ENCODE data around the gene INPP5J.

The INPP5J gene

DNA sequence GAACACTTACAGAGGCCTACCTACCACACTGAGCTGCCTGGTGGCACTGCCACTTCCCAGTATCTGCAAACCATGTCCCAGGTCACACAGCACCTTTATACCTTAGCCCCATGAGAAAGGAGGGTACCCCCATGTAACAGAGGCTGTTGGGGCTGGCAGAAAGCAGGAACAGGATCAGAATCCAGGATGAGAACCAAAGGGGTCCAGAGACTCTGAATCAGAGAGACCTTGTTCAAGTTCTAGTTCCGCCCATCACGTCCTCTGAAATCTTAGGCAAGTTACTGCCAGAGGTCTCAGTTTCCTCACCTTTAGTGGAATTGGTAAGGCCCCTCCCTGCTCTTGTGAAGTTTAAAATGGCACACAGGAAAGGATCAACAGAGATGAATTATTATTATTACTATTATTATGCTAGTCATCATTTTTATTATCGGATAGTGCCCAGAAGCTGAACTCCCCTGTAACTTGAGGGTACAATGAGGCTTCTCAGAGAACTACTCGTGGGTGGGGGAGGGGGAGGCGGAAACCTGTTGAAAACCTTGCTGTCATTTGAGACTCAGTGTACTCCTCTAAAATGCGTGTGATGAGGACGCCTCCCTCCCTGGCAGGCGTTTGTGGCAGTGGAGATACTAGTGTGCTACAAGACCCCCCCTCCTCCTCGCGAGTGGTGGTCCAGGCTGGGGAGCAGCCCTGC lies 24.7 kb upstream of the INPP5J start:
- Histone ChIP-seq H3K36me3 (ENCODE audit: control insufficient read depth, low read depth, low read length) (no peaks in the 10 kb centered on the region), H3K27ac (ENCODE audit: low read length) (no peak overlapping the region)

DNA sequence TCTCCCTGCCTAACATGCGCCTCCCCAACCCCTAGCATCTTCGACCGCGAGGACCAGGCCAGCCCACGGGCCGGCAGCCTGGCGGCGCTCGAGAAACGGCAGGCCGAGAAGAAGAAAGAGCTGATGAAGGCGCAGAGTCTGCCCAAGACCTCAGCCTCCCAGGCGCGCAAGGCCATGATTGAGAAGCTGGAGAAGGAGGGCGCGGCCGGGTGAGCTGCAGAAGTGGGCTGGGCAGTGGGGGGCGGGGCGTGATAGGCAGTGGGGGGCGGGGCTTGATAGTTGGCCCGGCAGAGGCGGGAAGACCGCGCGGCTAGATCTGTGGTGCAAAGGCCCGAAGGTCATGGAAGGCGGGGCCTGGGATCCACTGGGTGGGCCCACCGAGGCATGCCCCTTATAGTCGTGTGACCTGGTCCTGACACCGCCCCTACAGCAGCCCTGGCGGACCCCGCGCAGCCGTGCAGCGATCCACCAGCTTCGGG lies 24.1 kb upstream of the INPP5J start:
- peaks cover 6% of the 10 kb centered on the region for H3K4me1 ChIP-seq (ENCODE audit: control insufficient read depth, low read depth, low read length)
- no peak overlapping the region for H3K27ac ChIP-seq (ENCODE audit: low read length)
- no peak overlapping the region for H3K9ac ChIP-seq (ENCODE audit: low read length)
- H3K4me3 ChIP-seq (ENCODE audit: low read length), result peak overlapping the region; percentile 50
- no peaks in the 10 kb centered on the region for H3K36me3 ChIP-seq (ENCODE audit: control insufficient read depth, low read depth, low read length)
- no peaks in the 10 kb centered on the region for H3K9me3 ChIP-seq (ENCODE audit: control insufficient read depth, low read depth, low read length)
- peaks cover 2% of the 10 kb centered on the region for H3K27me3 ChIP-seq (ENCODE audit: control insufficient read depth, insufficient read depth, low read length)

More for the DNA sequence above, 24.7 kb upstream of the INPP5J start:
- H3K9me3 ChIP-seq (ENCODE audit: control insufficient read depth, low read depth, low read length), result no peaks in the 10 kb centered on the region
- no peak overlapping the region for H3K9ac ChIP-seq (ENCODE audit: low read length)
- H3K4me1 ChIP-seq (ENCODE audit: control insufficient read depth, low read depth, low read length), result peaks cover 6% of the 10 kb centered on the region
- H3K27me3 ChIP-seq (ENCODE audit: control insufficient read depth, insufficient read depth, low read length), result no peaks in the 10 kb centered on the region
- H3K4me3 ChIP-seq (ENCODE audit: low read length), result peak overlapping the region; percentile 50

DNA sequence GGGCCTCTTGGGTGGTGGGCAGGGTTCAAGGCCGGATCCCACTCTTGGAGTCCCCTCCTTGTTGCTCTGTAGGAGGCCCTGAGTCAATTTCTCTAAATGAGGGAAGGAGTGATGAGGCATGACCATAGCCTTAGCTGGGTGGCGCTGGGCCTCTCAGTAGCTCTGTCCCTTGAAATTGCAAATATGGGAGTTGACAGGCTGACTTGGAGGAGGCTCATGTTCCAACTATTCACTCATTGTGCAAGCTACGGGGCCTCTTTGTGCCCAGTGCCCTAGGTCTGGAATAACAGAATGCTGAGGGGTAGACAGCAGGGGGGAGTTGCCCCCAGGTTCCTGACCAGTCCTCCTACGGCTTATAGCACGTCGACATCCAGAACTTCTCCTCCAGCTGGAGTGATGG lies 23.4 kb upstream of the INPP5J start:
- H3K27ac ChIP-seq (ENCODE audit: low read length), result no peak overlapping the region
- peaks cover 6% of the 10 kb centered on the region for H3K4me1 ChIP-seq (ENCODE audit: control insufficient read depth, low read depth, low read length)
- no peak overlapping the region for H3K4me3 ChIP-seq (ENCODE audit: low read length)
- no peaks in the 10 kb centered on the region for H3K36me3 ChIP-seq (ENCODE audit: control insufficient read depth, low read depth, low read length)
- no peaks in the 10 kb centered on the region for H3K9me3 ChIP-seq (ENCODE audit: control insufficient read depth, low read depth, low read length)
- no peak overlapping the region for H3K9ac ChIP-seq (ENCODE audit: low read length)
- peaks cover 9% of the 10 kb centered on the region for H3K27me3 ChIP-seq (ENCODE audit: control insufficient read depth, insufficient read depth, low read length)

DNA sequence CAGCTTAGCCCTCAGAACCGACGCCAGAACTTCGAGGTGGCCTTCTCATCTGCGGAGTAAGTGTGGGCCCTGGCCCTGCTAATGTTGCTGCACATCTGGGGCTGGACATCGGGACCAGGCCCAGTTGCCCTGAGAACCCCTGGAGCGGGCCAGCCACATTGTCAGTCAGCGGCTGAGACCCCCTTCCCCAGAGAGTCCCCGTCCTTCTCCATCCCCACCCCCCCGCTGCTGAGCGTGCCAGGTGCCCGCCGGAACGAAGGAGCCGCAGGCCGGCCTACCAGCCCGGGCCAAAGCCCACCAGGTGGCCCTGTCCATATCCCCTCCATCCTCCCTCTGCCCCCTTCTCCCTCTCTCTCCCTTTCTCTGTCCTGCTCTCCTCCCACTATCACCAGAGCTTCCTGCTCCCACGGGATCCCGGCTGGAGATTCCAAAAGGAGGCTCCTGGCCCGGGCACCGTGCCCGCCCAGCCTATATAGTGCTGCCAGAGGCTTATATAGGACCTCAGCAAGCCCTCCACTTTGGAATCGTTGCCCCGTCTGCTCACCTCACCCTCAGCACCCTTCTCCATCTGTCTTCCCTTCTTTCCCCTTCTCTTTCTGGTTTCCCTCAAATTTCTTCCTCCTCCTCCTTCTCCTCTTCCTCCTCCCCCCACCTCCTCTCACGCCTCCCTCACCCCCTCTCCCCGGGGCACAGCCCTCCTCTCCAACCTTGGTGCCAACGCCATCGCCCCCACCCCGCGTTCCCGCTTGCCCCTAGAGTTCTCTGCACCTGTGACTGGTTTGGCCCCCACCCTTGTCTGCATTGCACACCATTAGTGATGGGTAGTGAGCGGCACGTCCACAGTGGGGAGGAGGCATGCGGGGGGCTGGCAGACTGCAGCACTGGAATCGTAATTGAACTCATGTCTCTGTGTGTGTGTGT lies 22.7 kb upstream of the INPP5J start:
- peaks cover 7% of the 10 kb centered on the region for H3K4me1 ChIP-seq (ENCODE audit: control insufficient read depth, low read depth, low read length)
- H3K9me3 ChIP-seq (ENCODE audit: control insufficient read depth, low read depth, low read length), result no peaks in the 10 kb centered on the region
- H3K9ac ChIP-seq (ENCODE audit: low read length), result no peak overlapping the region
- no peak overlapping the region for H3K4me3 ChIP-seq (ENCODE audit: low read length)
- peaks cover 11% of the 10 kb centered on the region for H3K27me3 ChIP-seq (ENCODE audit: control insufficient read depth, insufficient read depth, low read length)
- no peaks in the 10 kb centered on the region for H3K36me3 ChIP-seq (ENCODE audit: control insufficient read depth, low read depth, low read length)
- no peak overlapping the region for H3K27ac ChIP-seq (ENCODE audit: low read length)

DNA sequence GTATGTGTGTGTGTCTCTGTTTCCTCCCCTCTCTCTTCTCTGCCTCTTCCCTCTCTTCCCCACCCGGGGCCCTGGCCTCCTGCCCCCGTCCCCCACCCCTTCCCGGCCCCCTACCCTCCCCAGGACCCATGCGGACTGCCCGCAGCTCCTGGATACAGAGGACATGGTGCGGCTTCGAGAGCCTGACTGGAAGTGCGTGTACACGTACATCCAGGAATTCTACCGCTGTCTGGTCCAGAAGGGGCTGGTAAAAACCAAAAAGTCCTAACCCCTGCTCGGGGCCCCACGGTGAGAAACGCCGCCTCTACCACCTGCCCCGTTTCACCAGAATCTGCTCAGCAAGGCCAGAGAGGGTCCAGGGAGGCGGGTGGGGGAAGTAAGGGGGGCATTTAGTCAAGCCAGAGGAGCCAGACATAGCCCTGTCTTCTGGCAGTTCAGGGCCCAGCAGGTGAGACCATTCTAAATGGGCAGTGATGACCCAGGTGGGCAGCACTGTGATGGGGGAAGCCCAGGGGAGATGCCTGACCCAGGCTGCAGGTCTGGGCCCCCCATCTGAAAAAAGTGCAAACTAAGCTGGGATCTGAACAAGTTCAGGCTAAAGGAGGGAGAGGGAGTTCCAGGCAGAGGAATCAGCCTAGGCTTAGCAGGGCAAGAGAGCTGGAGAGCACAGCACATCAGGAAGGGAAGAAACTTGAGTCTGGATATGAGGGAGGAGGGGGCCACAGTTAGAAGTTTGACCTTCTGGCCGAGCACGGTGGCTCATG lies 21.8 kb upstream of the INPP5J start:
- no peaks in the 10 kb centered on the region for H3K36me3 ChIP-seq (ENCODE audit: control insufficient read depth, low read depth, low read length)
- no peak overlapping the region for H3K4me3 ChIP-seq (ENCODE audit: low read length)
- no peak overlapping the region for H3K9ac ChIP-seq (ENCODE audit: low read length)
- no peaks in the 10 kb centered on the region for H3K9me3 ChIP-seq (ENCODE audit: control insufficient read depth, low read depth, low read length)
- no peak overlapping the region for H3K27ac ChIP-seq (ENCODE audit: low read length)
- peaks cover 12% of the 10 kb centered on the region for H3K4me1 ChIP-seq (ENCODE audit: control insufficient read depth, low read depth, low read length)
- H3K27me3 ChIP-seq (ENCODE audit: control insufficient read depth, insufficient read depth, low read length), result peaks cover 20% of the 10 kb centered on the region

DNA sequence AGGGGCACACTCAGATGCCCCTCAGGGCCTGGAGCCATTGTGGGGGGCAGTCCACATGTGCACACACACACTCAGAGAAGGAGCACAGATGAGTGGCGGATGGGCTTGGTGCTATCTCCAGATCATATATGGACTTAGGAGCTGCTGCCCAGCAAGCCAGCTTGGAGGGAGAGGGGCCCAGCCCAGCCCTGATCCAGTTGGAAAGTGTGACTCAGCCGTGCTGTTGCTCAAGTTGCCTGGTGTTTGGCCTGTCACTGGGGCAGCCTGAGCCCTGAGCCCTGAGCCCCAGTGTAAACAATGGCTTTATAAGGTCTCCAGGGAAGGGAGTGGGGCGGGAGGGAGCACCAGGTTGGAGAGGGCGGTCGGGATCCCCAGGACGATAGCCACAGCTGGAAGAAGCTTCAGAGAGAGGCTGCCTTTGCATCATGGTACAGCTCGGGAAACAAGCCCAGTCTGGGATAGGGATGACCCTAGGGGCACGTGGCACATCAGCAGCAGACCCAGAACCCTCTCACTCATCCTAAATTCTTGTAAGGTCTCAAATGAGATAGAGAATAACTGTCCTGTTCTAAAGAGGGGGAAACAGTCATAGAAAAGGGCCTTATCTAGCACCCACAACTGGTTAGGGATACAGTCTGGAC lies 20.2 kb upstream of the INPP5J start:
- Histone ChIP-seq H3K9ac (ENCODE audit: low read length) (no peak overlapping the region), H3K4me3 (ENCODE audit: low read length) (no peak overlapping the region), H3K36me3 (ENCODE audit: control insufficient read depth, low read depth, low read length) (no peaks in the 10 kb centered on the region), H3K27me3 (ENCODE audit: control insufficient read depth, insufficient read depth, low read length) (peaks cover 34% of the 10 kb centered on the region), H3K9me3 (ENCODE audit: control insufficient read depth, low read depth, low read length) (no peaks in the 10 kb centered on the region), H3K27ac (ENCODE audit: low read length) (no peak overlapping the region), H3K4me1 (ENCODE audit: control insufficient read depth, low read depth, low read length) (peaks cover 17% of the 10 kb centered on the region)

DNA sequence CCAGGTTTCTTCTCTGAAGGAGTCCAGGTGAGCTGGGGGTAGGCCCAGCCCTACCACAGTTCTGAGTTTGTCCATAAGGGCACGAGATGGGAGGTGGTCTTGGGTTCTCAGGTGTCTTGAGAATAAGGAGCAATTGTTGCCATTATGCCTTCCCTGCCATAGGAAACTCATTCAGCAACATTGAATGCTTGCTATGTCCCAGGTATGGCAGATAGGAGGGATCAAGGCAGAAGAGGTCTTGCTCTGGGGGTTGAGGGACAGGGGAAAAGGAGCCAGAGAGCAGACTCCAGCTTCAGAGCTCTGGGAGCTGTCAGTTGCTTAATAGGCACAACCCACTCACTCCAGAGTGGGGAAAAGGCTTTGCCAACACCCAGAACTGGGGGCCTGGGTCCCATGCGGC lies 19.7 kb upstream of the INPP5J start:
- H3K27me3 ChIP-seq (ENCODE audit: control insufficient read depth, insufficient read depth, low read length), result peaks cover 34% of the 10 kb centered on the region
- H3K4me1 ChIP-seq (ENCODE audit: control insufficient read depth, low read depth, low read length), result peaks cover 15% of the 10 kb centered on the region
- H3K9ac ChIP-seq (ENCODE audit: low read length), result no peak overlapping the region
- H3K36me3 ChIP-seq (ENCODE audit: control insufficient read depth, low read depth, low read length), result no peaks in the 10 kb centered on the region
- H3K27ac ChIP-seq (ENCODE audit: low read length), result no peak overlapping the region
- H3K4me3 ChIP-seq (ENCODE audit: low read length), result no peak overlapping the region
- H3K9me3 ChIP-seq (ENCODE audit: control insufficient read depth, low read depth, low read length), result no peaks in the 10 kb centered on the region

DNA sequence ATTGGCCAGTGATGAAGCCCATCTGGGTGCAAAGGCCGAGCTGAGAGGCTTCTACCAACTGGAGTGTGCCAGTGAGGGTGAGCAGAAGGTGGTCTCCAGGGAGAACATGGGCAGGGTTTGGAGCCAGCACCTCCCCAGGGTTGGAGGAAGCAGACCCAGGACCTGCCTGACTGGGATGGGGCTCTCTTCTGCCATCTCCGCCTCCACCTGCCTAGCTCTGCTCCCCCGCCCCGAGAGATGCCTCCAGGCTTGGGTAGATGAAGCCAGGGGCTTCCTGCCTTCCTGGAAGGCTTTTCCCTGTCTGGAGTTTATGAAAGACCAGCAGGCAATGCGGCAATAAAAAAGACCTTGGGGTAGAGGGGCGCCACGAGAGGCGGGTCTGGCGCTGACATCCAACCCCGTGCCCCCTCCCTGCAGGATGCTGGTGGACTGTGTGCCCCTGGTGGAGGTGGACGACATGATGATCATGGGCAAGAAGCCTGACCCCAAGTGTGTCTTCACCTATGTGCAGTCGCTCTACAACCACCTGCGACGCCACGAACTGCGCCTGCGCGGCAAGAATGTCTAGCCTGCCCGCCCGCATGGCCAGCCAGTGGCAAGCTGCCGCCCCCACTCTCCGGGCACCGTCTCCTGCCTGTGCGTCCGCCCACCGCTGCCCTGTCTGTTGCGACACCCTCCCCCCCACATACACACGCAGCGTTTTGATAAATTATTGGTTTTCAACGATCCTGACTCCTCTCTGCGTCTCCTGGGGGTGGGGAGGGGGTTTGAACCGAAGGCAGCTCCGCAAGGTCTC lies 18.7 kb upstream of the INPP5J start:
- H3K4me3 ChIP-seq (ENCODE audit: low read length), result no peak overlapping the region
- H3K27me3 ChIP-seq (ENCODE audit: control insufficient read depth, insufficient read depth, low read length), result peaks cover 34% of the 10 kb centered on the region
- peaks cover 11% of the 10 kb centered on the region for H3K4me1 ChIP-seq (ENCODE audit: control insufficient read depth, low read depth, low read length)
- H3K27ac ChIP-seq (ENCODE audit: low read length), result no peak overlapping the region
- H3K36me3 ChIP-seq (ENCODE audit: control insufficient read depth, low read depth, low read length), result no peaks in the 10 kb centered on the region
- no peaks in the 10 kb centered on the region for H3K9me3 ChIP-seq (ENCODE audit: control insufficient read depth, low read depth, low read length)
- H3K9ac ChIP-seq (ENCODE audit: low read length), result no peak overlapping the region

DNA sequence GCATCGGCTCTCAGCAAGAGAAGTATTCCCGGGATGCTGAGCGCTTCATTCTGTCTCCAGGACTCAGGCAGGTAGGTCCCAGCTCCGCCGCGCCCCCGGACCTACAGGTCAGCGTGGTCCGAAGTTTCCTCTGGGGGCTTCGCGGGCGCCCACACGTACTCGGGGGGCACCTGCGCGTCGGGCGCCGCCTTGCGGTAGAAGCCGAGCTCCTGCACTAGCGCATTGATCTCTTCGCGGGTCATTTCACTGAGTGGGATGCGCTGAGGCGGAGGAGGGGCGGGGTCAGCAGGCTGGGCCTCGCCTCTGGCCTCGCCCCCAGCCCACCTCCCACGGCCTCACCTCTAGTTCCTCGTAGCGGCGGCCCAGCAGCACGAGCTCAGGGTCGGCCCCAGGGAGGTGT lies 17.9 kb upstream of the INPP5J start:
- peaks cover 11% of the 10 kb centered on the region for H3K4me1 ChIP-seq (ENCODE audit: control insufficient read depth, low read depth, low read length)

DNA sequence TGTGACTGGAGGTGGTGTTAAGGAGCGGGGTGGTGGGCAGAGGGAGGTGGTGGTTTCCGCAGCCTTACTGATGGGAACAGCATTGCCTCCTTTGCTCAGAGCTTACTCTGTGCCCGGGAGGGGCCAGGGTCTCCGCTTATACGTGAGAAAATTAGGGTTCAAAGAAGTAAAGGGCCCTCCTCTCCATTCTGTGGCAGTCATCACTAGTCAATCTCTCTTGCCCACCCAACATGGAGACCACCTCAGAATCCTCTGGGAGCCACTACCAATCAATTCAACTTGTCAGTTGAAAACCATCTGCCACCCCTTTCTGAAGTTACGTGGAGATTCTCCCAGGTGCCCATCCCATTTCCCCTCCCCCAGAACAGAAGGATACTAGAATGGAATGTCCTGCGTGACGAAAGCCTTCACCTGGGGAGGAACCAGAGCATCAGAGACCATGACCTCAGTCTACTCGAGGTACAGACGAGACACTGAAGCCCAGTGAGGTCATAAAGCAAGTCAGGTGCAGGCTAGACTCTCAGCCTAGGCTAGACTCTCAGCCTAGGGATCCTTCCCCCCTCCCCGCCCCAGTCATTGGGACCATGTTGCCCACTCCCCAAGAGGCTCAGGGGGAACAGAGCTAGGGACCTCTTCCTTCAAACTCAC lies 17.4 kb upstream of the INPP5J start:
- Histone ChIP-seq H3K36me3 (ENCODE audit: control insufficient read depth, low read depth, low read length) (no peaks in the 10 kb centered on the region), H3K4me1 (ENCODE audit: control insufficient read depth, low read depth, low read length) (peaks cover 11% of the 10 kb centered on the region), H3K4me3 (ENCODE audit: low read length) (peak overlapping the region; percentile 27), H3K27ac (ENCODE audit: low read length) (no peak overlapping the region), H3K9me3 (ENCODE audit: control insufficient read depth, low read depth, low read length) (no peaks in the 10 kb centered on the region), H3K27me3 (ENCODE audit: control insufficient read depth, insufficient read depth, low read length) (peaks cover 34% of the 10 kb centered on the region), H3K9ac (ENCODE audit: low read length) (no peak overlapping the region)

More for the DNA sequence above, 17.9 kb upstream of the INPP5J start:
- H3K27me3 ChIP-seq (ENCODE audit: control insufficient read depth, insufficient read depth, low read length), result peaks cover 34% of the 10 kb centered on the region
- peak overlapping the region; percentile 27 for H3K4me3 ChIP-seq (ENCODE audit: low read length)
- H3K9me3 ChIP-seq (ENCODE audit: control insufficient read depth, low read depth, low read length), result no peaks in the 10 kb centered on the region
- no peak overlapping the region for H3K27ac ChIP-seq (ENCODE audit: low read length)
- H3K9ac ChIP-seq (ENCODE audit: low read length), result no peak overlapping the region
- no peaks in the 10 kb centered on the region for H3K36me3 ChIP-seq (ENCODE audit: control insufficient read depth, low read depth, low read length)

Data from iPS-18a (cell line).